ENCODE results near the gene HBA2. TPM values are rescaled to one million over a fixed set of nuclear protein-coding genes. Genes with fewer than 3 reads are reported as not detected.
A peak's percentile ranks its signal among the peaks of the same experiment; 100 is the strongest.

HBA2 gene
- total and polyA plus RNA-seq, 9 of the 15 experiments (the other 6 are each of a cell fraction or from before 2014, with no cell fraction given) = 40.4 to 853 (median 286) TPM

GRCh38 chr16:177394-177822, 4.7 kb downstream of the HBA2 start:
- Histone ChIP-seq H3K9me3 (replicated peaks; ENCODE audit: control insufficient read depth, insufficient read depth, low read depth, low read length) (no peaks in the 10 kb centered on the region), H3K79me2 (ENCODE audit: control insufficient read depth, insufficient read depth, low read length) (peaks cover 52% of the 10 kb centered on the region), H3K4me3 (peak overlapping the region; percentile 55), H3K4me1 (replicated peaks in 1 of 2; ENCODE audit: control insufficient read depth in 2 of 2, insufficient read depth in 2 of 2, low read length in 2 of 2) (peaks cover 30 to 60% of the 10 kb centered on the region in 2 experiments; a peak in 4 of 5 replicates), H3K27me3 (ENCODE audit: control insufficient read depth in 2 of 2, insufficient read depth in 2 of 2, low read length in 2 of 2) (no peaks in the 10 kb centered on the region), H3K9ac (ENCODE audit: insufficient read depth in 1 of 2, low read depth in 2 of 2, low read length in 2 of 2) (peak overlapping the region; percentile 63 to 88), H2AFZ (ENCODE audit: low read depth, low read length) (no peak overlapping the region), H3K27ac (ENCODE audit: extremely low read depth, low read depth, low read length) (peak overlapping the region; percentile 57), H3K36me3 (ENCODE audit: control insufficient read depth, insufficient read depth, low read length) (peaks cover 24% of the 10 kb centered on the region), H3K4me2 (ENCODE audit: insufficient read depth, low read length) (peak overlapping the region; percentile 80), H3K9me1 (ENCODE audit: control insufficient read depth, insufficient read depth, low read length) (peaks cover 3% of the 10 kb centered on the region), H4K20me1 (replicated peaks; ENCODE audit: control insufficient read depth, insufficient read depth, low read length) (0 out of 2 replicates have a peak, but pooled peaks cover 3% of the 10 kb centered on the region)
- 2% methylated on average over 12 of the region's 13 CpGs for WGBS (ENCODE audit: insufficient coverage, low coverage, missing lambda C conversion rate)
- intact Hi-C loops (cut with micrococcal nuclease) (no loop called here), in situ Hi-C loops (cut with MboI) (no loop called here)
- BruUV-seq (replicated peaks) = no TSS peak
- DNase-seq (ENCODE audit: extremely low read depth in 1 of 4, low spot score in 3 of 4) (peak in 2 of 4 experiments; percentile 18 to 23), FAIRE-seq (no peak), ATAC-seq (no peak)
- POLR2A ChIA-PET = interaction anchor here (0.6 to 1.8 kb wide), 3 partner anchors 80 to 112 kb away, joined by 4 to 8 read pairs (median 7); no protein-coding TSS in a partner anchor
- CTCF ChIA-PET (ENCODE audit: low intra/inter-chr PET ratio) = no interaction called here
- no peak for TF ChIP-seq ZNF778 (CRISPR knock-in tag; IDR thresholded peaks at IDR 0.05)
- TF ChIP-seq, protein P1, sequence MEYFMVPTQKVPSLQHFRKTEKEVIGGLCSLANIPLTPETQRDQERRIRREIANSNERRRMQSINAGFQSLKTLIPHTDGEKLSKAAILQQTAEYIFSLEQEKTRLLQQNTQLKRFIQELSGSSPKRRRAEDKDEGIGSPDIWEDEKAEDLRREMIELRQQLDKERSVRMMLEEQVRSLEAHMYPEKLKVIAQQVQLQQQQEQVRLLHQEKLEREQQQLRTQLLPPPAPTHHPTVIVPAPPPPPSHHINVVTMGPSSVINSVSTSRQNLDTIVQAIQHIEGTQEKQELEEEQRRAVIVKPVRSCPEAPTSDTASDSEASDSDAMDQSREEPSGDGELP (CRISPR knock-in tag; IDR thresholded peaks at IDR 0.05; ENCODE audit: borderline replicate concordance) = peak; percentile 81
- TF ChIP-seq TCFL5 (CRISPR knock-in tag; conservative IDR thresholded peaks at IDR 0.05) = no peak
- TF ChIP-seq MXI1 (IDR thresholded peaks at IDR 0.05; ENCODE audit: low read depth, low read length) = peak; percentile 74
- peak; percentile 88 to 92; a peak in 3 of 4 replicates for TF ChIP-seq SIN3A (IDR thresholded peaks at IDR 0.05; ENCODE audit: borderline replicate concordance in 2 of 2, control insufficient read depth in 1 of 2, low read depth in 2 of 2, low read length in 2 of 2)
- TF ChIP-seq ZNF592 (IDR thresholded peaks at IDR 0.05) = peak; percentile 44; the same call in 1 of the 2 replicates
